ENCODE measurements around the gene WDR1.

- TF ChIP-seq RAD21 (IDR thresholded peaks at IDR 0.05; ENCODE audit: insufficient read depth, low read depth, low read length) (no peak), CTCF (IDR thresholded peaks at IDR 0.05 in 2 of 3, conservative IDR thresholded peaks at IDR 0.05 in 1 of 3; ENCODE audit: control insufficient read depth in 2 of 3, extremely low read depth in 1 of 3, insufficient read depth in 1 of 3, low read depth in 3 of 3, low read length in 3 of 3) (no peak), RFX5 (IDR thresholded peaks at IDR 0.05; ENCODE audit: low read depth, low read length) (no peak), ZNF274 (IDR thresholded peaks at IDR 0.05; ENCODE audit: insufficient read depth, insufficient read length) (no peak), CEBPB (IDR thresholded peaks at IDR 0.05; ENCODE audit: borderline replicate concordance in 1 of 2, low read depth in 2 of 2, low read length in 2 of 2) (no peak), BHLHE40 (IDR thresholded peaks at IDR 0.05; ENCODE audit: borderline replicate concordance in 1 of 2, low read depth in 2 of 2, low read length in 1 of 2) (no peak)
These were observed 17.5 kb upstream of the WDR1 start for GRCh38 chr4:10134141-10134540.

Data from GM12878 (cell line).